Activated CD4-positive, alpha-beta T cell treated with anti-CD3 and anti-CD28 coated beads, Interleukin-2, amount 10 ng/mL, durations not matched to agents 24 days and 14 days (primary cell): ENCODE results near the gene LGR6. TPM values are rescaled to one million over a fixed set of nuclear protein-coding genes. Genes with fewer than 3 reads are reported as not detected.
A peak's percentile ranks its signal among the peaks of the same experiment; 100 is the strongest.
"Not testable (repeated sequence)": the region's sequence is repeated elsewhere in the genome, so short reads cannot be mapped to it uniquely, and the experiment has no call there.

Experiments
- DNase-seq: peaks from one replicate; pipeline ENCODE4 v3.0.0; 2022
- H3K27ac Mint-ChIP-seq: one replicate; pipeline ENCODE4 v1.8.0; 2022; ENCODE audit warnings: mild to moderate bottlenecking, mixed read lengths
- H3K27me3 Mint-ChIP-seq: one replicate; pipeline ENCODE4 v1.8.0; 2022; ENCODE audit warnings: mixed read lengths
- H3K36me3 Mint-ChIP-seq: one replicate; pipeline ENCODE4 v1.8.0; 2022; ENCODE audit warnings: low read depth, mild to moderate bottlenecking, mixed read lengths
- H3K4me1 Mint-ChIP-seq: one replicate; pipeline ENCODE4 v1.8.0; 2021; ENCODE audit warnings: mixed read lengths
- H3K4me3 Mint-ChIP-seq: one replicate; pipeline ENCODE4 v1.8.0; 2022; ENCODE audit warnings: mild to moderate bottlenecking, moderate library complexity, mixed read lengths
- H3K9me3 Mint-ChIP-seq: one replicate; pipeline ENCODE4 v1.8.0; 2021; ENCODE audit warnings: mixed read lengths
- intact Hi-C: fragments of 100-400 bp; cut with micrococcal nuclease; formaldehyde crosslinking; loops from one replicate; pipeline ENCODE4 v1.15.1; 2023
- total RNA-seq: library from RNA; stranded (reverse); gene quantifications from 2 replicates; pipeline ENCODE4 v1.2.3, GENCODE V29; 2022

Gene LGR6
- total RNA-seq, 1 donor from 2014 or later = not detected

DNA sequence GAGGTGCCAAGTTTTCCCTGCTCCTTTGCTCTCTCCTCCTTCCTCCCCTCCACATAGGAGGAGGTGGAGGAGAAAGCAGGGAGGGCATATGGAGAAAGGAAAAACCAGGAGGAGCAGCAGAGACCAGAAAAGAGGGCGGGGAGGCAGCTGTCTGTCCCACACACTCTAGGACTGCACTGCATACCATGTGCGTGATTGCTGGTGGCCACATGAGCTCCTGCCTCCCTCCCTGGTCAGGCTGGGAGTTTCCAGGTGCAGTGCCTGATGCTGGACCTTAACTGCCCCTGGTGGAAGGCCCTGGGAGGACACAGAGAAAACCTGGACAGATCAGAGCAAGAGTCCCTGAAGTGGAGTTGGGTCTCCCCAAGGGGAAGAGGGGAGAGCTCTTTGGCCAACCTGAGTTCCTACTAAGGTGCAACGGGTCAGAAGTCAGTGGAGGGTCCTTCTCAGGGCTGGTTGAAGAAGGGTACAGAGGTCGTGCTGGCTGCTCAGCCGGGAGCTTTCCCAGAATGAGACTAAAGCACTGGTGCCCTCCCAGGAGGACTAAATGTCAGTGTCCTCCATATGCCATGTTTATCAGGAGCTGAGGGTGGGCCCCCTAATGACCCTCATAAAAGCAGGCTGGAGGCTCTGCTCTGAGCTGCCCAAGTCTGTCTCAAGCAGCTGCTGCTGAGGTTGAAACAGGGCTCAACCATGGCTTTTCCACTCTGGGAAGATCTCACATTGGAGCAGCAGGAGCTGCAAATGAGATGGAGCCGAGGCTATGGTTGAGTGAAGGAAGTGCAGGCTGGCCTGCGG, 3.5 kb upstream of the LGR6 start:
- H3K27ac Mint-ChIP-seq = no peak overlapping the region
- no peaks in the 10 kb centered on the region for H3K36me3 Mint-ChIP-seq
- no peaks in the 10 kb centered on the region for H3K9me3 Mint-ChIP-seq
- DNase-seq = no peak
- H3K27me3 Mint-ChIP-seq = peaks cover 15% of the 10 kb centered on the region
- intact Hi-C loops = loop anchor here (1.0 to 2.0 kb wide), 2 partner anchors 125 to 529 kb away; no protein-coding TSS in a partner anchor
- no peak overlapping the region for H3K4me3 Mint-ChIP-seq
- peaks cover 2% of the 10 kb centered on the region for H3K4me1 Mint-ChIP-seq

DNA sequence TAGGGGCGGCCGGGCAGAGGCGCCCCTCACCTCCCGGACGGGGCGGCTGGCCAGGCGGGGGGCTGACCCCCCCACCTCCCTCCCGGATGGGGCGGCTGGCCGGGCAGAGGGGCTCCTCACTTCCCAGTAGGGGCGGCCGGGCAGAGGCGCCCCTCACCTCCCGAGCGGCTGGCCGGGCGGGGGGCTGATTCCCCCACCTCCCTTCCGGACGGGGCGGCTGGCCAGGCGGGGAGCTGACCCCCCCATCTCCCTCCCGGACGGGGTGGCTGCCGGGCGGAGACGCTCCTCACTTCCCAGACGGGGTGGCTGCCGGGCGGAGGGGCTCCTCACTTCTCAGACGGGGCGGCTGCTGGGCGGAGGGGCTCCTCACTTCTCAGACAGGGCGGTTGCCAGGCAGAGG, 2.2 kb upstream of the LGR6 start:
- peaks cover 25% of the 10 kb centered on the region for H3K27me3 Mint-ChIP-seq
- H3K4me3 Mint-ChIP-seq, DNase-seq, H3K9me3 Mint-ChIP-seq, H3K27ac Mint-ChIP-seq, H3K4me1 Mint-ChIP-seq, intact Hi-C loops, H3K36me3 Mint-ChIP-seq: not testable (repeated sequence)

- peaks cover 38% of the 10 kb centered on the region for H3K27me3 Mint-ChIP-seq
- H3K4me1 Mint-ChIP-seq = peaks cover 2% of the 10 kb centered on the region
- intact Hi-C loops = no loop called here
- H3K36me3 Mint-ChIP-seq = no peaks in the 10 kb centered on the region
- H3K27ac Mint-ChIP-seq = no peak overlapping the region
- peak; percentile 87 for DNase-seq
- no peaks in the 10 kb centered on the region for H3K9me3 Mint-ChIP-seq
- no peak overlapping the region for H3K4me3 Mint-ChIP-seq
These were observed 607 bp upstream of the LGR6 start for GRCh38 chr1:202192770-202193613.

DNA sequence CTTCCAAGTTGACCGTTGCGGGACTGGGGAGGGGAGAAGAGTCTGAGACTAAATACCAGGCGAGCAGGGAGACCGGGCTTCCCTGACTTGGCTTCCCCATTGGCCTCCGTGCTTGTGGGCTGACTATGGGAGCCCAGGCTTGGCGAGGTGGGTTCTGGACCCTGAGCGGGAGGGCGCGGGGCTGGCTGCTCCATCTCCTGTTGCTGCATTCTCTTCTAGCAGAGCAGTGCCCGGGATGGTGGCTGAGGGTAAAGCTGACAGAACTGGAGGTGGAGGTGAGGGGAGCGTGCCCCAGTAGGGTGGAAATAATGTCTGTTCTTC, 689 bp downstream of the LGR6 start:
- Mint-ChIP-seq H3K4me3 (no peak overlapping the region), H3K9me3 (no peaks in the 10 kb centered on the region), H3K4me1 (peaks cover 4% of the 10 kb centered on the region), H3K27ac (no peak overlapping the region), H3K36me3 (no peaks in the 10 kb centered on the region), H3K27me3 (peaks cover 44% of the 10 kb centered on the region)
- intact Hi-C loops = no loop called here
- no peak for DNase-seq

DNA sequence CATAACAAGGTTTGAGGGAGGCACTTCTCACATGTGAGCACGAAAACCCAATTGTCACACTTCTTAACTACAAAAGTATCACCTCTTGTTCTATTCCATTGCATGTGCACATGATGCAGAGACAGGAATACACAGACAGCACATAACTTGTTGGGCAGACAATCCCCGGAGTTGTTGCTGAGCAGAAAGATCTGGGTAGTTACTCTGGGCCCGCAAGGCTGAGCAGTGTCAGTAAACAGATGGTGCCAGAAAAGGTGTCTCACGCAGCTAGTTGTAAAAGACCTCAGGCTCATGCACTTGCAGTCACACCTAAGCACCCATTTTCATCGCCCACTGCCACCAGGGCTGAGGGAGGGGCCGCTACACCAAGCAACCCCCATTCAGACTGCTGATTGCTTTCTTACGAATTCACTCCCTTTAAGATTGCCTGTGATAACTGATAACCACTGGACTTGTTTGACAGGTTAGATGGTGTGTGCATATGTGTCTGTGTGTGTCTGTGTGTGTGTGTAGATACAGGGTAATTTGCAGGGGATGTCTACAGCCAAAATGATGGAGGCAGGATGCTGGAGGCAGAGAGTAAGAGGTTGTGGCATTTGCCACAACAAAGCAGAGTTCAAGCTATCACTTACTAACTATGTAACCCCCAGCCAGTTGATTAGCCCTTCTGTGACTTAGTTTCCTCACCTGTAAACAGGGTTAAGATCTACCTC, 4.2 kb downstream of the LGR6 start:
- Mint-ChIP-seq H3K4me1 (peaks cover 4% of the 10 kb centered on the region), H3K4me3 (no peak overlapping the region), H3K27me3 (peaks cover 51% of the 10 kb centered on the region), H3K27ac (no peak overlapping the region), H3K36me3 (no peaks in the 10 kb centered on the region), H3K9me3 (no peaks in the 10 kb centered on the region)
- no peak for DNase-seq
- intact Hi-C loops = no loop called here

GRCh38 chr1:202198366-202198724, 4.7 kb downstream of the LGR6 start:
- DNase-seq = no peak
- Mint-ChIP-seq H3K36me3 (no peaks in the 10 kb centered on the region), H3K4me1 (peaks cover 4% of the 10 kb centered on the region)

GRCh38 chr1:202199040-202199889, 5.7 kb downstream of the LGR6 start:
- no peaks in the 10 kb centered on the region for H3K9me3 Mint-ChIP-seq
- H3K27ac Mint-ChIP-seq = no peak overlapping the region
- H3K27me3 Mint-ChIP-seq = peaks cover 44% of the 10 kb centered on the region
- H3K4me3 Mint-ChIP-seq = no peak overlapping the region
- intact Hi-C loops = no loop called here
- no peaks in the 10 kb centered on the region for H3K36me3 Mint-ChIP-seq
- peaks cover 2% of the 10 kb centered on the region for H3K4me1 Mint-ChIP-seq
- DNase-seq = no peak

More at GRCh38 chr1:202198366-202198724, 4.7 kb downstream of the LGR6 start:
- Mint-ChIP-seq H3K4me3 (no peak overlapping the region), H3K27ac (no peak overlapping the region), H3K27me3 (peaks cover 50% of the 10 kb centered on the region), H3K9me3 (no peaks in the 10 kb centered on the region)
- intact Hi-C loops = no loop called here

GRCh38 chr1:202200112-202200548, 6.5 kb downstream of the LGR6 start:
- peaks cover 37% of the 10 kb centered on the region for H3K27me3 Mint-ChIP-seq
- H3K9me3 Mint-ChIP-seq = no peaks in the 10 kb centered on the region
- no peaks in the 10 kb centered on the region for H3K36me3 Mint-ChIP-seq
- peaks cover 2% of the 10 kb centered on the region for H3K4me1 Mint-ChIP-seq
- DNase-seq = no peak
- intact Hi-C loops = no loop called here
- no peak overlapping the region for H3K4me3 Mint-ChIP-seq
- no peak overlapping the region for H3K27ac Mint-ChIP-seq

GRCh38 chr1:202200669-202201068, 7.1 kb downstream of the LGR6 start:
- intact Hi-C loops = no loop called here
- Mint-ChIP-seq H3K27me3 (peaks cover 31% of the 10 kb centered on the region), H3K4me3 (no peak overlapping the region), H3K4me1 (peaks cover 2% of the 10 kb centered on the region), H3K9me3 (no peaks in the 10 kb centered on the region), H3K27ac (no peak overlapping the region), H3K36me3 (no peaks in the 10 kb centered on the region)
- no peak for DNase-seq

DNA sequence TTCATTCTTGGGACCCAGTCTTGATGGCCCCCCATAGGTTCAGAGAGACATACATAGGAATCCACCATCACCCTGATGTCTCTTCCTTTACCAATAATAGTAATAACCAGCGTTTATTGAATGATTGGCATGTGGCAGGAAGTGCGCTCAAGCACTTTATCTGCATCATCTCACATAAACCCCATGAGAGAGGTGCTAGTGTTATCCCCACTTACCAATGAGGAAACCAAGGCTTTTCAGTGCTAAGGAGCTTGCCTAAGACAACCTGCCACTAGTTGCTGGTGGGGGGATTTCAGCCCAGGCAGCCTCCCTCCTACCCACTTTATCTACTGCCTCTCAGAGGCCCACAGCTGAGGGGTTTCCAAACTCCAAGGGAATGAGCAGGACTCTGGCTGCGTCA, 7.7 kb downstream of the LGR6 start:
- Mint-ChIP-seq H3K27ac (no peak overlapping the region), H3K36me3 (no peaks in the 10 kb centered on the region), H3K9me3 (no peaks in the 10 kb centered on the region), H3K4me3 (no peak overlapping the region), H3K4me1 (peaks cover 2% of the 10 kb centered on the region), H3K27me3 (peaks cover 26% of the 10 kb centered on the region)
- DNase-seq = no peak
- intact Hi-C loops = no loop called here

DNA sequence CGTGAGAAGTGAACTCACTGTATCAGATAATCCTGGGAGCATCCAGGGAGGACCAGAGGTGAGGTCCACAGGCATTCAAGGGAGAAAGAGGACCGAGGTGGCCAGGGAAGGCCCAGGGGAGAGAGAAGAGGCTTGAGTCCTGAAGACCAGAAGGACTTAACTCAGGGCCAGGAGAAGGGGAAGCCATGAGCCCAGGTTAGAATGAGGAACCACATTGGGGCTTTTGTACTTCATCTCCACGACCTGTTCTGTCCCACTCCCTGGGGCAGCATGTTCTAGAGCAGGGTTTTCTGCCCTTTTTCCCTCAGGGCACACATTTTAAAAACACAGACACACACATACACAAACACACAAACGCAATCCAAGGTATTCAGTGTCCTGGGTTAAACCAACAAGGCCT, 8.4 kb downstream of the LGR6 start:
- Mint-ChIP-seq H3K9me3 (no peaks in the 10 kb centered on the region), H3K4me1 (peaks cover 2% of the 10 kb centered on the region), H3K36me3 (no peaks in the 10 kb centered on the region), H3K27ac (peak overlapping the region; percentile 18), H3K4me3 (no peak overlapping the region), H3K27me3 (peaks cover 20% of the 10 kb centered on the region)
- intact Hi-C loops = no loop called here
- DNase-seq = no peak

GRCh38 chr1:202202500-202203168, 9.0 kb downstream of the LGR6 start:
- no peaks in the 10 kb centered on the region for H3K36me3 Mint-ChIP-seq
- DNase-seq = no peak
- H3K27me3 Mint-ChIP-seq = peaks cover 16% of the 10 kb centered on the region
- H3K9me3 Mint-ChIP-seq = no peaks in the 10 kb centered on the region
- H3K4me3 Mint-ChIP-seq = no peak overlapping the region
- H3K4me1 Mint-ChIP-seq = peaks cover 2% of the 10 kb centered on the region
- intact Hi-C loops = no loop called here
- H3K27ac Mint-ChIP-seq = no peak overlapping the region
